Measurements from ENCODE around the gene SOCS7.
A peak's percentile ranks its signal among the peaks of the same experiment; 100 is the strongest.

SOCS7 gene

GRCh38 chr17:38441429-38442061 is 89.9 kb downstream of the SOCS7 start:
- DNase-seq (ENCODE audit: low read depth in 2 of 2): no peak

GRCh38 chr17:38442548-38442947 is 90.9 kb downstream of the SOCS7 start:
- no peak for DNase-seq (ENCODE audit: low read depth in 2 of 2)

GRCh38 chr17:38443356-38444031 is 91.8 kb downstream of the SOCS7 start:
- DNase-seq (ENCODE audit: low read depth in 2 of 2): no peak

GRCh38 chr17:38444151-38444550 is 92.5 kb downstream of the SOCS7 start:
- DNase-seq (ENCODE audit: low read depth in 2 of 2): peak; percentile 47 to 49

- DNase-seq (ENCODE audit: low read depth in 2 of 2): no peak
Observed at GRCh38 chr17:38447502-38448085, 96.0 kb downstream of the SOCS7 start.

GRCh38 chr17:38448208-38448771 is 96.6 kb downstream of the SOCS7 start:
- DNase-seq (ENCODE audit: low read depth in 2 of 2): no peak

GRCh38 chr17:38449364-38449763 is 97.7 kb downstream of the SOCS7 start:
- DNase-seq (ENCODE audit: low read depth in 2 of 2): no peak

- DNase-seq (ENCODE audit: low read depth in 2 of 2): no peak
Observed at GRCh38 chr17:38450557-38451029, 98.9 kb downstream of the SOCS7 start.

GRCh38 chr17:38451030-38451839 is 99.6 kb downstream of the SOCS7 start:
- DNase-seq (ENCODE audit: low read depth in 2 of 2): no peak

GRCh38 chr17:38451840-38452529 is 100.3 kb downstream of the SOCS7 start:
- no peak for DNase-seq (ENCODE audit: low read depth in 2 of 2)

- DNase-seq (ENCODE audit: low read depth in 2 of 2): no peak
Observed at GRCh38 chr17:38452719-38453118, 101.1 kb downstream of the SOCS7 start.

GRCh38 chr17:38453951-38454421 is 102.3 kb downstream of the SOCS7 start:
- no peak for DNase-seq (ENCODE audit: low read depth in 2 of 2)

- DNase-seq (ENCODE audit: low read depth in 2 of 2): no peak
Observed at GRCh38 chr17:38454532-38454931, 102.9 kb downstream of the SOCS7 start.
